PC-9 (cell line): ENCODE measurements around the gene HTATSF1. TPM values are rescaled to one million over a fixed set of nuclear protein-coding genes. Genes with fewer than 3 reads are reported as not detected.

Experiments used
- BruUV-seq: library from RNA; stranded (reverse); fragments of 400-500 nt; replicated peaks from 2 replicates; lab custom pipeline; 2021; lab: Mats Ljungman, UMichigan
- CTCF ChIA-PET: fragments of 300-600 bp; sonication (Branson Sonifier 250); formaldehyde crosslinking; loops from one replicate; lab custom pipeline; 2022; ENCODE audit warnings: antibody characterized with exemption; lab: Charles Lee
- POLR2A ChIA-PET: fragments of 300-600 bp; sonication (Branson Sonifier 250); formaldehyde crosslinking; loops from one replicate; lab custom pipeline; 2022; ENCODE audit warnings: antibody characterized with exemption; ENCODE audit not compliant: unreplicated experiment; lab: Charles Lee
- DNase-seq, 2 experiments: peaks; one replicate each; pipeline versions ENCODE4 v3.0.0 to v3.0.0-alpha.2; 2015 to 2022; ENCODE audit warnings: mixed read lengths in 1 of 2
- H2AFZ ChIP-seq: fragments of 200-600 bp; sonication (generic); 2 replicates; pipeline ENCODE4 v1.8.1; 2017; ENCODE audit warnings: antibody characterized with exemption
- H3F3A ChIP-seq: fragments of 200-600 bp; sonication (generic); 2 replicates; pipeline ENCODE4 v1.8.1; 2017; ENCODE audit warnings: antibody characterized with exemption, mild to moderate bottlenecking, low read depth; ENCODE audit not compliant: insufficient read depth
- H3K27ac ChIP-seq: fragments of 200-600 bp; sonication (generic); 2 replicates; pipeline ENCODE4 v1.6.1; 2016; ENCODE audit warnings: mixed run types
- H3K27me3 ChIP-seq: fragments of 200-600 bp; sonication (generic); 2 replicates; pipeline ENCODE4 v1.6.1; 2016; ENCODE audit warnings: low read depth, mixed run types; ENCODE audit not compliant: insufficient read depth
- H3K36me3 ChIP-seq: fragments of 200-600 bp; sonication (generic); 2 replicates; pipeline ENCODE4 v1.6.1; 2016; ENCODE audit warnings: low read depth, mixed run types
- H3K4me1 ChIP-seq: fragments of 200-600 bp; sonication (generic); replicated peaks from 2 replicates; pipeline ENCODE4 v1.6.1; 2016; ENCODE audit warnings: mixed run types; ENCODE audit not compliant: insufficient read depth
- H3K4me2 ChIP-seq: fragments of 200-600 bp; sonication (generic); 2 replicates; pipeline ENCODE4 v1.6.1; 2017; ENCODE audit warnings: mixed run types
- H3K4me3 ChIP-seq: fragments of 200-600 bp; sonication (generic); 2 replicates; pipeline ENCODE4 v1.6.1; 2016; ENCODE audit warnings: mixed run types
- H3K79me2 ChIP-seq: fragments of 200-600 bp; sonication (generic); 2 replicates; pipeline ENCODE4 v1.6.1; 2017; ENCODE audit warnings: low read depth, mixed run types
- H3K9me2 ChIP-seq: fragments of 200-600 bp; sonication (generic); 2 replicates; pipeline ENCODE4 v1.8.1; 2017; ENCODE audit warnings: mild to moderate bottlenecking; ENCODE audit not compliant: insufficient read depth
- H3K9me3 ChIP-seq: fragments of 200-600 bp; sonication (generic); 2 replicates; pipeline ENCODE4 v1.8.1; 2016; ENCODE audit warnings: low read depth; ENCODE audit not compliant: insufficient read depth
- H4K20me1 ChIP-seq: fragments of 200-600 bp; sonication (generic); 2 replicates; pipeline ENCODE4 v1.8.1; 2017; ENCODE audit not compliant: insufficient read depth
- CTCF ChIP-seq: fragments of 200-600 bp; sonication (generic); conservative IDR thresholded peaks from 2 replicates; pipeline ENCODE4 v1.6.1; 2017; ENCODE audit warnings: mixed run types, antibody characterized with exemption, mild to moderate bottlenecking, moderate library complexity
- EZH2 ChIP-seq: fragments of 200-600 bp; sonication (generic); IDR thresholded peaks from 2 replicates; pipeline ENCODE4 v1.8.0; 2017; ENCODE audit warnings: antibody characterized with exemption, low read depth
- intact Hi-C: fragments of 100-400 bp; cut with micrococcal nuclease; formaldehyde crosslinking; loops from one replicate; pipeline ENCODE4 v1.10.0; 2022; ENCODE audit not compliant: unreplicated experiment
- total RNA-seq: library from RNA; stranded (reverse); gene quantifications from 2 replicates; pipeline ENCODE4 v1.2.3, GENCODE V29; 2021

Gene HTATSF1
- total RNA-seq, 1 experiment from 2014 or later, result 72.4 TPM

GRCh38 chrX:136475236-136475635 is 22.2 kb upstream of the HTATSF1 start:
- Histone ChIP-seq H3K27ac (no peak overlapping the region), H4K20me1 (no peaks in the 10 kb centered on the region), H3K9me3 (no peaks in the 10 kb centered on the region), H3K79me2 (no peaks in the 10 kb centered on the region), H3K4me1 (peaks cover 18% of the 10 kb centered on the region), H2AFZ (no peak overlapping the region), H3K4me3 (no peak overlapping the region), H3K27me3 (no peaks in the 10 kb centered on the region), H3F3A (peaks cover 5% of the 10 kb centered on the region; the same call in 1 of the 2 replicates), H3K4me2 (no peak overlapping the region), H3K9me2 (no peaks in the 10 kb centered on the region), H3K36me3 (no peaks in the 10 kb centered on the region)
- no peak for DNase-seq
- ChIA-PET CTCF (no interaction called here), POLR2A (no interaction called here)
- intact Hi-C loops, result no loop called here
- BruUV-seq, result no TSS peak
- TF ChIP-seq EZH2, result no peak
- no peak for TF ChIP-seq CTCF

- ChIA-PET CTCF (no interaction called here), POLR2A (no interaction called here)
- Histone ChIP-seq H3K9me3 (no peaks in the 10 kb centered on the region), H3K4me3 (no peak overlapping the region), H3K27ac (no peak overlapping the region), H3K4me1 (peaks cover 18% of the 10 kb centered on the region), H3K27me3 (no peaks in the 10 kb centered on the region), H3K79me2 (no peaks in the 10 kb centered on the region), H3K36me3 (no peaks in the 10 kb centered on the region), H3K4me2 (no peak overlapping the region), H2AFZ (no peak overlapping the region), H3K9me2 (no peaks in the 10 kb centered on the region), H3F3A (peaks cover 5% of the 10 kb centered on the region; the same call in 1 of the 2 replicates), H4K20me1 (no peaks in the 10 kb centered on the region)
- BruUV-seq, result no TSS peak
- no peak for TF ChIP-seq CTCF
- TF ChIP-seq EZH2, result no peak
- intact Hi-C loops, result no loop called here
- DNase-seq, result peak in 1 of 2 experiments; percentile 71
These were observed 20.9 kb upstream of the HTATSF1 start for GRCh38 chrX:136476501-136476900.

GRCh38 chrX:136477026-136477425 is 20.4 kb upstream of the HTATSF1 start:
- Histone ChIP-seq H3F3A (peaks cover 5% of the 10 kb centered on the region; the same call in 1 of the 2 replicates), H3K4me3 (no peak overlapping the region), H3K4me1 (peaks cover 18% of the 10 kb centered on the region), H3K9me2 (no peaks in the 10 kb centered on the region), H2AFZ (no peak overlapping the region), H4K20me1 (no peaks in the 10 kb centered on the region), H3K4me2 (no peak overlapping the region), H3K79me2 (no peaks in the 10 kb centered on the region), H3K27ac (no peak overlapping the region), H3K36me3 (no peaks in the 10 kb centered on the region), H3K27me3 (no peaks in the 10 kb centered on the region), H3K9me3 (no peaks in the 10 kb centered on the region)
- ChIA-PET POLR2A (no interaction called here), CTCF (interaction anchor here (0.7 kb wide), 1 partner anchor 208 kb away, joined by 3 read pairs; no protein-coding TSS in a partner anchor)
- no peak for DNase-seq
- no TSS peak for BruUV-seq
- intact Hi-C loops, result no loop called here
- TF ChIP-seq EZH2 (no peak), CTCF (no peak)
